Hippocampal formation (tissue), 2 donors: ENCODE data around the gene ATP9A.
"Not testable (repeated sequence)": the region's sequence is repeated elsewhere in the genome, so short reads cannot be mapped to it uniquely, and the experiment has no call there.

ENCODE experiments used
- DNase-seq, 2 donors: peaks; one replicate each; lab custom pipeline; 2025; lab: John Stamatoyannopoulos, UW

ATP9A gene

DNA sequence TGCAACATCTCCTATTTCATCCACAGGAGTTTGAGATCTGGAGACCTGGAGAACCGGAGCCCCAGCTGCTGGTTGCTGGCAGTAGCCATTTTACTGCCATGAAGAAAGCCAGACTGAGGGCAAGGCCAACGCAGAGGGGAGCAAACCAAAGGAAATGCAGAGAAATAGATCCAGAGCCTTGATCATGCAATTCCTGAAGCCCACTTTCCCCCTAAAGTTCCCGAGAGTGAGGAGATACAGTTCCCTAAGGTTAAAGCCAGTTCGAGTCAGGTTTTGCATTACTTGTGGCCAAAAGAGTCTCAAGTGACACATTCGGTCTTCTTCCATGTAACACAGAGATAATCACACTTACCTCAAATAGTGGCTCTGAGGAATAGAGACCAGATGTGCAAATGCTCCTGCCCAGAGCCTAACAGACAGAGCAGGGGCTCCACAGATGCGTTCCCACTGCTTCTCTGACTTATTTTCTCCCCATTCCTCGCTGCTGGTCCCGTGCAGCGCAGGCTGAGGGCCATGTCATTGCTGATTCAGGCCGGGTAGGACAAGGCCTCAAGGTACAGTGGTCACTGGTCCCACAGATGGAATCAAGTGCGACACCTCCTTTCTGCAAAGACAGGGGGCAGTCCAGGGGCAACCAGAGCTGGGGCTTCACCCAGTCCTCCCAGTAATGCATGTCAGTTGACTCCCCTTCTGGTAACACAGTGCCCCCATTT, 190.6 kb downstream of the ATP9A start:
- no peak for DNase-seq

GRCh38 chr20:51575486-51575885, 192.7 kb downstream of the ATP9A start:
- DNase-seq = no peak

GRCh38 chr20:51574248-51575033, 193.7 kb downstream of the ATP9A start:
- no peak for DNase-seq

- DNase-seq = no peak
These were observed 194.5 kb downstream of the ATP9A start for GRCh38 chr20:51573576-51574243.

DNA sequence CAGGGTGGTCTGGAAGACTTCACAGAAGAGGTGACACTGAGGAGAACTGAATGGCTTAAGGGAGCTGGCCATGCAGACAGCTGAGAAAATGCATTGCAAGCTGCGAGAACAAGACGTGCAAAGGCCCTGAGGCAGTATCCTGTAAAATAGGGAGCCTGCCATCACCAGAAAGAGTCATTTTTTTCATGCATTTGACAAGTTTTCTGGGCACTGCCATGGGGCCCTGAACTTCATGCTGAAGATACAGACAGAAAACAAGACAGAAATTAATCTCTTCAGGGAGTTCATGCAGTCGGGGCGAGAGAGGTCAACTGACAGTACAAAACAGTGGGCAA, 196.8 kb downstream of the ATP9A start:
- DNase-seq = no peak

GRCh38 chr20:51570739-51571459, 197.3 kb downstream of the ATP9A start:
- no peak for DNase-seq

GRCh38 chr20:51569815-51570738, 198.1 kb downstream of the ATP9A start:
- no peak for DNase-seq

DNA sequence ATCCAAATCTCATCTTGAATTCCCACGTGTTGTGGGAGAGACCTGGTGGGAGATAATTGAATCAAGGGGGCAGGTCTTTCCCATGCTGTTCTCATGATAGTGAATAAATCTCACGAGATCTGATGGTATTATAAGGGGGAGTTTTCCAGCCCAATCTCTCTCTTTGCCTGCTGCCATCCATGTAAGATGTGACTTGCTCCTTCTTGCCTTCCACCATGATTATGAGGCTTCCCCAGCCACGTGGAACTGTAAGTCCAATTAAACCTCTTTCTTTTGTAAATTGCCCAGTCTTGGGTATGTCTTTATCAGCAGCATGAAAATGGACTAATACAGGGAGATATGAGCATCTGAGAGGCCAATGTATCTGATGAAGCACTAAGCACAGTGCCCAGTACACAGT, 199.7 kb downstream of the ATP9A start:
- not testable (repeated sequence) for DNase-seq

- DNase-seq = no peak
These were observed 200.6 kb downstream of the ATP9A start for GRCh38 chr20:51567622-51568021.

DNA sequence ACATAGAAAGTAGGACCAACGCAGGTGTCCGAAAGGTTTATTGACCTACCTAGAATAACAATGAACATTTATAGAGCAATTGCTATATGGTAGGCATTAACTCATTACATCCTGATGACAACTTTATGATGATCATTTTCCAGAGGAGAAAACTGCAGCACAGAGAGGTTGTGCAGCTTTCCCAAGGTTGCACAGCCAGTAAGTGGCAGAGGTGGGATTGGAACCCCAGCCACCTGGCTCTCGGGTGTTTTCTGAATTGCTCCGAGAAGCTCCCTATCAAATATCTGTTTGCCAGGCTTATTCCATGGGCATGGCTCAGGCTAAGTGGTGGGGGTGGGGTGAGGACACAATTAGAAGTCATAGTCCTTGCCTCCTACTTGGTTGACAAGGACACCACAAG, 201.6 kb downstream of the ATP9A start:
- no peak for DNase-seq

DNA sequence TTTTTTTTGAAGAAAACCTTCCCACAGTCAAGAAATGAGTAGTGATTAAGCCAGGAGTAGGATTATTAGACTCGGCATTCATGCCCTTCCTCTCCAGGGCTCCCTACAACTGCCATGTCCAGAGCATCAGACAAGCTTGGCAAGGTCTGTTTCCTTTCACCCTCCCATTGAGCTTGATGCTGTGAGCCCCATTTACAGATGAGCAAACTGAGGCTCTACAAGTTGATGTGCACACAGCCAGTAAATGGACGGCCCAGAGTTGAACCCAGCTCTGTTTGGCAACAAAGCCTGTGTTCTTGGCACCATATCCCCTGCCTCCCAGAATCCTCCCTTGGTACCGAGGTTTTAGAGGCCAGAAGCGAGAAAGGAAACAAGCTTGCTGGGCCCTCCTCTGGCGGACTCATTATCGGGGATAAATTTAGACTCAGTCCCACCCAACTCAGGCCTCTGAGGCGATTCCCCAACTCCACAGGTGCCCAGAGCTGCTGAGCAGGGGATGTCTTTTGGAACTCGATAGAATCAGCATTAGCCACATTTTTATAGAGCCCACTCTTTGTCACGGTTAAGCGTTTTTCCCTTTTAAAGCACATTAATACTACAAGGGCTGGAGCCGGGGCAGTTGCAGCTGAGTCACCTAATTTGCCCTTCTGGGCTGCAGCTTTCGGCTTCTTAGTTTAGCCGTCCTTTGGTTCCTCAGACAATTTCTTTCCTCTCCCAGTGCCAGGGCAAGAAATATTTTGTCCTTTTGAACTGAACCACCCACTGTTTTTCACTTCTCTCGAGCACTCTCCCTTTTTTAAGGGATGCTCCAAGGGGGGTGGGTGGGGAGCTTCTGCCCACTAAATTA, 202.7 kb downstream of the ATP9A start:
- DNase-seq = no peak

DNA sequence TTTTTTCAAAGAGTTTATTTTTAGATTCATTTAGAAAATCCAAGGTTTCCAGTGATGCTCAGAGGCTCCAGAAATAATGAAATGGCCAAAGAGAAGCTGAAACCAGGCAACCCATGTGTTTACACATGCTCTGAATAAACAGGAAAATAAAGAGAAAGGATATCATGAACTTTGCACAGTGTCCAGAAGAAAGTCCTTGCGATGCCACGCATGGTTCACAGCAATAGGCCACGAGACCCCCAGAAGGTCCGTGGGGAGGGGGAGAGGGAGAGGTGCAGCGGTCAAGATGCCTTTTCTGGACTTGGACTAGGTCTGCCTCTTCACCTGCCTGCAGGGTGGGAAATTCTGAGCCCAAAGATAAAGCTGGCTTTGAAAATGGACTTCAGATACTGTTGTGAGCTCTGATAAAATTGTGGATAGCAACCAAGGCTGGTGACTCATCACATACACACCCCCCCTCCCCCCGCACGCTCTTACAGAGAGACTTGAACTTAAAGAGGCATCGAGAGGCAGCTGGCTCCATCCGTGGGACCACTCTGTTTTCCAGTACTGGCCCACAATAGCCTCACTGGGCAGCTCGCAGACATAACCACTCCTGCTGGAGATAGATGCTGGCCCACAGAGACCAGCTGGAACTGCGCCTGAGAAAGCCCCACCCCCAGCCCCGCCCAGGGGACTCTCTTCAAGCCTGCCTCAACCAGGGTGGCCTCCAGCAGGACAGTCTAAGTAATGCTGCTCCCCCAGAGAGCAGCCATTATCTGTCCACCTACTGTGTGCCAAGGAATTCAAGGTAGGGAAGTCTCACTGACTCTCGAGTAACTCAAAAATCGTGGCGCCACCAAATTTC, 204.5 kb downstream of the ATP9A start:
- DNase-seq = no peak

DNA sequence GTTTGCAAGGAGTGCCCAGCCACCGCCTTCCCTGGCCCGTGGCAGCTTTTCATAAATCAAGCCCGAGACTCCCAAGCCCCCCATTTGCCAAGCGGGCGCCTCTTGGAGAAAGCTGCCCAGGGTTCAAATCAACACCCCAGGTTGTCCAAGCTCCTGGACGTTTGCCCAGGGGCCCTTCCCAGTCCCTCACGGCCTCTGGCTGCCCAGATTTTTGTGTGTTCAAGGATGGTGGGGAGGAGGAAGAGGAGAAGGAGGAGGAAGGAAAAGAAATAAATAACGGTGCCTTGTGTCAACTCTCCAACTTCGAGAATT, 205.1 kb downstream of the ATP9A start:
- no peak for DNase-seq

GRCh38 chr20:51562332-51563173, 205.6 kb downstream of the ATP9A start:
- DNase-seq = peak; percentile 55 to 71

DNA sequence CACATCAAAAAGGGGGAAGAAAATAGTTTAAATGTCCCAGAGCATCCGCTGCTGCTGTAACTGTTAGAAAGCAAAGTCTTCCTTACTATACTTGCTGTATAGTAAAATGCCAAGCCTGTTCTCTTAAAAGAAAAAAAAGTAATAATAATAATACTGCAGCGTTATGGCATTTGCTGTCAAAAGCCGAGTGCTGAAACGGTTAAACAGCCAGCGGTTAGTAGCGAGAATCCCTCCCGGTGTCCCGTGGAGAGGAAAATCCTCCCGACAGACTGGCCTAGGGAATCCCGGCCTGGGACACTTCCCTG, 206.2 kb downstream of the ATP9A start:
- DNase-seq = no peak

DNA sequence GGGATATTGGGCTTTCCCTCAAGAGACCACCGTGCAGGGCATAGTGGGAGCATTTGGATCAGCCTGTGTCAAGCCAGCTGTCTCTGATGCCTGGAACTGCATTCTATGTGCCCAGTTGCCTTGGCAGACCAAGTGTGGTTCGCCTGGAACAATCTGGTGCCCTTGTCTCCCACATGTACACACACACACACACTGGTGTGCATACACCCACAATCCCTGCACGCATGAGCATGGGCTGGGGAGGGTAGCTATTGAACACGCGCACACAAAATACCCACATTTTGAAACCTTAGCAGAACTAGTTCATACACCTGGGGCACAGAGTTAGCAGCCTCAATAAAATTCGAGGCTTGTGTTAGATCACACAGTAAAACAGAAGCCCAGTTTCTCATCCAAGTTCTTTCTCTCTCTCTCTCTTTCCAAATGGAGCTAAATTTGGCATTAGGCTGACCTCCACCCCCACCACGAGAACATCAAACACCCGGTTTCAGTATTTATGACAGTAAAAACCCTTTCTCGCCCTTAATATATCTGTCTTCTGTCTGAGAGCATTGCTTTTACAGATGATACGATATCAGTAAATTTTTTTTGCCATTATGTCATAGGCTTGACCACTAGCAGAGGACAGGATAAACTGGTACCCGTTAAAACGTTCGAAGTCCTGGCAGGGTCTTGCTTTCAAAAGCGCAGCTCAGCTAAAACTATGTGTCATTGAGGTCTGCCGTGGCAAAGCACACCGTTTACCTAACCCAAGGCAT, 207.5 kb downstream of the ATP9A start:
- no peak for DNase-seq

DNA sequence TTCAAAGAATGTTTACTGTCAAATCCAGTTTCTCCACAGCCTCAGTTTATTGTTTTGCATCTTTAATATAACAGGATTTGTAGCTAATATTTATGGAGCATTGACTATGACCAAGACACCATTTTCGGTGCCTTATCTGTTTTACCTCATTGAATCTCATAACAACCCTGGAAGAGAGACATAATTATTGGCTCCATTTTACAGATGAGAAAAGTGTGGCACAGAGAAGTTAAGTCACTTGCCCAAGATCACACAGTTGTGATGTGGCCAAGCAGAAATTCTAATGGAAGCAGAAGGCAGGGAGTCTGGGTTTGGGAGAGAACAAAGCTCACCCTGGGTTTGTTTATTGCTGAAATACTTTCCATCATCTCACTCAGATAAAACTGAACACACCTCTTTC, 208.1 kb downstream of the ATP9A start:
- no peak for DNase-seq

DNA sequence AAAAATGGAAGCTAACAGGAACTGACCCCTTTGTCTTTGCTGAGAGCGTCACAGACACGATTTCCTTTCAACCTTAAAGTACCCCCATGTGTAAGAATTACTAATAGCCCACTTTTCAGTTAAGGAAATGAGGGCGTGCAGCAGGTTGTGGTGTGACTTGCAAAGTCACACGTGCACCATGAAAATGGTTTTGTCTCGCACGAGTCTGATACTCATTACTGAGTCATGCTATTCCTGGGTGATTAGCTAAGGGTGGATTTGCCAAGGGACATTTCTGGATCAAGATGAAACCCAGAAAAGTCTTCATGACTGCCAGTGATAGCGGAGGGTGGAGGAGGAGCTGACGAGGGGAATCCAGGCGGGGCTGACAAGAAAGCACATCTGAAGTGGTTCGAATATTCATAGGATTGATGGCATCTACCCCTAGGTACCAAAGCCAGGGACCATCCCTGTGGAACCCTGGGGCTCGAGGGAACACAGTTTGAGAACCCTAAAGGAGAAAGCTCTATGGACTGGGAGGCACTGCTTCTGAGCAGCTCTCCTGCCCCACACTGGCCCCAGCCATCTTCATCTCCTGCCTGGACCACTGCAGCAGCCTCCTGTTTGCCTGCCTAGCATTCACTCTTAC, 213.5 kb downstream of the ATP9A start:
- no peak for DNase-seq
